NCI-H1092 (cell line): ENCODE measurements around the gene CORO1C.
"Not testable (repeated sequence)": the region's sequence is repeated elsewhere in the genome, so short reads cannot be mapped to it uniquely, and the experiment has no call there.

Experiments
- DNase-seq: peaks from one replicate; lab custom pipeline; 2025; lab: John Stamatoyannopoulos, UW

The CORO1C gene

DNA sequence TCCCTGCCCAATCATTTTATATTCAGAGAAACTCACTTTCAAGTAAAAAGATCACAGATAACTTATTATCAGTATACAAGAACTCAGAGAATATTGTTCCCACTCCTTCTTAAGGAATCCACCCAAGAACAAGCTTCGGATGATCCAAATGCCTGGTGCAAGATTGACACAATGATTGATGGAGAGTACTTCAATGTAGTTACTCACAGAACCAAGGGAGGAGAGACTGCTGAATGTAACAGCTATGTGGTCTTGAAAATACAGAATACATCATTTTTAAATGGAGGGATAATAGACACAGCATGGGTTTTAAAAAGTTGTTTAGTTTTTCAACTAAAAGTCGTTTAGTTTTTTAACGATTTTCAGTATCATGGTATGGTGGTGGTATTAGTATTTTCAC lies 59.3 kb downstream of the CORO1C start:
- DNase-seq, result no peak

DNA sequence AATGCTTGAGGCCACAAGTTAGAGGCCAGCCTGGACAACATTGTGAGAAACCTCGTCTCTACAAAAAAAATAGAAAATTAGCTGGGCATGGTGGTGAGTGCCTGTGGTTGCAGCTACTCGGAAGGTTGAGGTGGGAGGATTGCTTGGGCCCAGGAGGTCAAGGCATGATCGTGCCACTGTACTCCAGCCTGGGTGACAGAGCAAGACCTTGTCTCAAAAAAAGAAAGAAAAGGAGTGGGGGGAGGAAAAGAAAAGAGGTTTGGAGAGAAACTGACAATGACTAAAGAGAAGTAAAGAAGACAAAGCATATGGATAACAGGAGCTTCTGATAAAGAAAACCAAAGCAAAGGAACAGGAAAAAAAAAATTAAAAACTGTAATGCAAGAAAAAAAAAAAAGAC lies 60.2 kb downstream of the CORO1C start:
- DNase-seq, result no peak

DNA sequence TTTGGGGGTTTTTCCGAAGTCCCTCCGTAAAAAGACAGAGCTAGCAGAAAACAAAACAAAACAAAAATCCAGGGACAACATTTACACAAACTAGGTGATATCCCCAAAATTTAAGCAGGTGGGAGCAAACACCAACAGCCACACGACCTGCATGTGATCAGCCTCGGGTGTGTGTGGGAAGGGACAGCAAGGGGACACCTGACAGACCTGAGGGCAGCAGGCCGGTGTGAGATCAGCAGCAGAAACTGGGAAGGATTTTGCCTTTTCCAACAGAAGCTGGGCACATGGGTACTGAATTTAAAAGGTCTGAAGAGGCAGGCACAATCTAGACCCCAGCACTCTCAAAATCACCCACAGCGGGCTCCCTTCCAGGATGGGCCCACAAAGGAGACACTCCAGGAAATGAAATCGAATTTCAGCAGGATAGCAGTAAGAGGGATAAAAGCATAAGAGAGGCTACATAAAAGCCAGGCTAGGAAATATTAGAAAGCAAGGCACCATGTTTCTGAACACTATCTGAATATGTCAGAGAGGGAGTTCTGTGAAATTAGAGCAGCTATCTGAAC lies 61.2 kb downstream of the CORO1C start:
- DNase-seq, result peak; percentile 45

DNA sequence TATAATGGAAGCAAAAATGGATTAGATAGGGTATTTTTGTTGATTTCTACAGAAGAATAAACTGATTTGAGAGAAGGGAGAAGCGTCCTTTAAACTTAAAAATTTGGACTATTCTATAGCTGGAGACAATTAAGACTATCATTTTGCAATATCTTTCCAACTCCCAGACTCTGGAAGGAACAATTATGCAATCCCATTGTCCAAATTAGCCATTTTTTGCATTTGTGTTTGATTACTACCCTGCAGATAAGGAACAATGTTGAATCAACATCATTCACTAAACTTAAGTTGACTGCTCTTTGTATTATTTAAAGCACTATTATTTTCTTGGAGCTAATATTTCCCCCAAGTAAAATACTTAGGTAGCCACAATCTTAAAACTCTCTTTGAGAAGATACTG lies 62.8 kb downstream of the CORO1C start:
- no peak for DNase-seq

DNA sequence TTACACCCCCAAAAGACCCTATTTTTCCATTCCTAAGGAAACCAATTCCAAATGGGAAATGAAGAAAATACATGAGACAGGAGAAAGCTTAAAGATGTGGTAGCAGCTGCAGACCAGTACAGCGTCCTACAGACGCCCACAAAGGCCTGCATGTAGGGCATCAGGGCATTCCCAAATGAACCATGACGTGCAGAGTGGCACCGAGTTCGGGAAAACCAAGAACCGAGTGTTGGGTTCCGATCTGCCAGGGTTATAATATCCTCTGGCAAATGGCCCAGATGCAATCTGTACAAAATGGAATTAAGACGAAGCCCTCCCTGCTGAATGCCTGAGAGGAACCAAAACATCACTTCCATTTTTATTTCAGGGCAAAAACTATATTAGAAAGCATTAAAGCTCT lies 63.3 kb downstream of the CORO1C start:
- peak; percentile 16 for DNase-seq

DNA sequence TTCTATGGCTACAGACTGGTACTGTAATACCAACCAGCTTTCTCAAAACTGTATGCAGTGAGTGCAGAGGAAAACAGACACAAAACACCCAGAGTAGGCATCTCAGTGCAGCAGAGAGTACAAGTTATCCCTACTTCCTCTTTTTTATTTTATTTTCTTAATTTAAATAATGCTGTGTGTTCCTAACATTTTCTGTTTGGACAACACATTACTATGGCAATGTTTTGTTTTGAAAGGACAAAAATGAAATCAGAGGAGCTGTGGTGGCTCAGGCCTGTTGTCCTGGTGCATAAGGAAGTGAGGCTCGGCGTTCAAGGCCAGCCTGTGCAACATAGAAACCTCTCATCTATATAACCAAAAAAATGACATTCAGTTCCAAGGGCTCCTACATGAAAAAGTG lies 64.0 kb downstream of the CORO1C start:
- no peak for DNase-seq

DNA sequence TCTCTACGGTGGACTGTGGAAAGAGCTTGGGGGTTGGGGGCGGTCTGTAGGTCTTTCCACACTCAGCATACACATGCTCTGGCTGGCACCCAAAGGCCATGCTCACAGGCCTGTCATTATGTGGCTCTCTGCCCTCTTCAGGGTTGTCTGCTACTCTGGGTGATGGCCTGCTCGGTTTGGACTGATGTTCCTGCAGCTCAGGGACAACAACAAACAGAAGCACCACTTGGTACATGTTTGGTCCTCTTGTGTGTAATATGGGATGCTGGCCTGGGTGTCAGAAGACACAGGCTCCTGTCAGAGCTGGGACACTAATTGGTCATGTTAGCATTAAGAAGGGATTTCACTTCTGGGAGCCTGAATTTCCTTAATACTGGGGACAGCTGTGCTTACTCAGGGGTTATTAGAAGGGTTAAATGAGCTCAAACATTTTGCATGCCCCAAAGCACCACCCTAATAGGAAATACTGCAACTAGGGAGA lies 64.9 kb downstream of the CORO1C start:
- no peak for DNase-seq

DNA sequence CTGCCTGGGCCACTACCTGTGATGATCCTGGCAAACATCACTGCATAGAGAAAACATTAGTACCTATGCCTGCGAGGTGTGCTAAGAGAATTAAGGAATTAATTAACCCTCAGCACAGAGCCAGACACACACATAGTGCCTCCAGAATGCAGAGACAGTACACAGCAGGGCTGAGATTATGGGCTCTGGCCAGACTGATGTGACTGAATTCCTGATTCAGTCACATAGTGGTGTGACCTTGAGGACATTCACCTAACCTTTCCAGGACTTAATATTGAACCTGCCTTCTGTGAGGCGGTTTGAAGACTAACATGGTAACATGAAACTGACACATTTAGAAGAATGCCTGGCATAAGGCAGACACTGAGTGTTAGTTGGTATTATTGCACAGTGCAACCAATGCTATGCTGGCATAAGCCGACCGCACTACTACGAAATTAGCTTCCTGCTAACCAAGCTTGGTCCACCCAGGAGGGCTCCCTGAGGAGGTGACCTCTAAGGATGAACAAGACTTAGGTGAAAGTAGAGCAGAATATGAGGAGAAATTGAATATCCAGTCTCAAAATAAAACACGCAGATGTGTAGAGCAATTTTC lies 65.6 kb downstream of the CORO1C start:
- DNase-seq, result no peak

DNA sequence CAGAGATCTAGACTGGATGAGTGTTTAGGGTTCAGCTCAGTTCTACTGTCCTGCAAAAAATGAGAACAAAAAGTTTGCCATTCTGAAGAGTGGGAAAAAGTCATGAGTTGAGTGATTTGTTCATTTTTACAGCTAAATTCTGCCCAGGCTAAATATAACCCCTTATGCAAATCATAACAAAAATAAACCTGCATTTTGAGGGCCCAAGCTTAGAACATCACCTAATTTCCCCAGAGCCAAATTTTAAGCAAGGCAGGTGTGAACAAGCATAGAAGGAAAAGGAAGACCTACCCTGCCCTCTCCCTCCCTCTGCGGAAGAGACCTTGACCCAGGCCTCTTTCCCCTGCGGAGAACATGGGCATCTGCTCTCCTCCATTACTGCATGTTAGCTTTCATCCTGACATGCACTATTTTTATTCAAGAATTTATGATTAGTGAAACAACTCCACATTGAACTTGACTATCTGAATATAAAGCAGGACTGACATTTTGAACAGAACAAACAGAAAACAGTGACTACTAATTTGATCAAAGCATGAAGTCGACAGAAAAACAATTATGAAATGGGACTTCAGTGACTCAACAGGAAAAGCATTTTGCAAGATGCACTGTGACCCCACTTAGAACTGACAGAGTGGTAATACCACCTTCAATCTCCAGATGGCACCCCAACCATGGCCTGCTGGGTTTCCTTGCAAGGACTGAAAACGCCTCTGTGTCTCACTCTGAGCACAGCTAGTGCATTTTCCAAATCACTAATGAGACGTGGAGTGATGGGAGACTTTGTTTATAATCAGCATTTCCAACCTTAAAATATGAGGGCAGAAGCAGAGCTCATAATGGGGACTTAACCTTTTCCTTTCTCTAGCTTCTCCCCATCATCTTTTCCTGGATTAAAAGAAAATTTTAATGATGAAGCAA lies 66.7 kb downstream of the CORO1C start:
- peak; percentile 63 for DNase-seq

DNA sequence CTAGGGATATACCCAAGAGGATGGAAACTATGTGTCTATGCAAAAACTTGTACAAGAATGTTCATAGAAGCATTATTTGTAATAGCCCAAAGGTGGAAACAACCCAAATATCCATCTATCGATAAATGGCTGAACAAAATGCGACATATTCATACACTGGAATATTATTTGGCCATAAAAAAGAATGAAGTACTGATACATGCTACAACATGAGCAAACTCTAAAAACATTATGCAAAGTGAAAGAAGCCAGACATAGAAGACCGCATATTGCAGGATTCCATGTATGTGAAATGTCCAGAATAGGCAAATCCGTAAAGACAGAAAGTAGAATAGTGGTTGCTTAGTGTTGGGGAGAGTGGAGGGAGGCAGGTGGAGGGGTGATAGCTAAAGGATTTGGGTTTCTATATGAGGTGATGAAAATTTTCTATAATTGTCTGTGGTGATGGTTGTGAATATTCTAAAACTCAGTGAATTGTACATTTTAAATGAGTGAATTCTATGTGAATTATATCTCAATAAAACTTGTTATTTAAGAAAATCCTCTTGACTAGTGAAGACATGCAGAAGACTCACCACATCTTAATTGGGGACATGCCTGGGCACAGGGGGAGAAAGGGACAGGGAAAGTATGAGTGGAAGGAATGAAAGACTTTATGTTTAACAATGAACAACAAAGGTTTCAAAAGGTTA lies 67.8 kb downstream of the CORO1C start:
- DNase-seq, result no peak

DNA sequence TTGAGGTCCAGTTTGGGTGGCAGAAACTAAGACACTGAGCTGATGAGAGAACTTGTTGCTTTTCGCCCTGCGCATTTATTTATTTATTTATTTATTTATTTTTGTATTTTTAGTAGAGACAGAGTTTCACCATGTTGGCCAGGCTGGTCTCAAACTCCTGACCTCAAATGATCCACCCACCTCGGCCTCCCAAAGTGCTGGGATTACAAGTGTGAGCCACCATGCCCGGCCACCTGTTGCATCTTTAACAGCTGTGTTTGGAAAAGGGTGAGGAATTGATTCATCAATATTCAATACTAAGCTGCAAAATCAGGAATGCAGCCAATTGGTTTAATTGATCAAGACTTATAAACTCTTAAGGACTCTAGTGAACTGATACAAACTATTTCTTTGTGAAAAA lies 73.2 kb downstream of the CORO1C start:
- DNase-seq, result not testable (repeated sequence)

DNA sequence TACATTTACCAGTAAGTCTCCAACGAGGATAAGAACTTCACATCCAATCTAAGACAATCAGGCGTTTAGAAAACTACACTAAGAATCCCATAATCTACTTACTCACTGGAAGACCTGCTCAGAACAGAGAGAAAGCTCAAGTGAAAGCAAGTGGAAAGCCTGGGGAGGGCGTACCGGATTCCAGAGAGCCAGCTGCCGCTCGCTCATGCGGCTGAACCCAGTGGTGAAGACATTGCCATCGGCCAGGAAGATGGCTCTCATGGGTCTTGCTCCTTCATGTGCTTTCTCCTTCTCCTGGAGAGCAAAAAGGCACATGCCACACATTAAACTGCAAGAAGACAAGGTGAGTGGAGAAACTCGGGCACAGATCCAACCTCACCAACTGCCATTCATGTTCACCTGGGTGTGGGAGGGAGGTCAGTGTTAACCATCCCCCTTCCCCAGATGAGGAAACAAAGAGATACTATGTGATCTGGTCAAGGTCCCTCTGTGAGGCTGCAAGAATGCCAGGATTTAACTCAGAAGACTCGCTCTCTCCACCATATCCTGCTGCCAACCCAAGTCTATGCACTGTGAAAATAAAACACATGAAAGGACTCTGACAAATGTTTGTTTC lies 74.1 kb downstream of the CORO1C start:
- no peak for DNase-seq

DNA sequence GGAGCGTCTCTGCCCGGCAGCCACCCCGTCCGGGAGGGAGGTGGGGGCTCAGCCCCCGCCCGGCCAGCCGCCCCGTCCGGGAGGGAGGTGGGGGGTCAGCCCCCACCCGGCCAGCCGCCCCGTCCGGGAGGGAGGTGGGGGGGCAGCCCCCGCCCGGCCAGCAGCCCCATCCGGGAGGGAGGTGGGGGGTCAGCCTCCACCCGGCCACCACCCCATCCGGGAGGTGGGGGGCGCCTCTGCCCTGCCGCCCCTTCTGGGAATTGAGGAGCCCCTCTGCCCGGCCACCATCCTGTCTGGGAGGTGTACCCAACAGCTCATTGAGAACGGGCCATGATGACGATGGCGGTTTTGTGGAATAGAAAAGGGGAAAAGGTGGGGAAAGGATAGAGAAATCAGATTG lies 75.1 kb downstream of the CORO1C start:
- DNase-seq, result not testable (repeated sequence)

DNA sequence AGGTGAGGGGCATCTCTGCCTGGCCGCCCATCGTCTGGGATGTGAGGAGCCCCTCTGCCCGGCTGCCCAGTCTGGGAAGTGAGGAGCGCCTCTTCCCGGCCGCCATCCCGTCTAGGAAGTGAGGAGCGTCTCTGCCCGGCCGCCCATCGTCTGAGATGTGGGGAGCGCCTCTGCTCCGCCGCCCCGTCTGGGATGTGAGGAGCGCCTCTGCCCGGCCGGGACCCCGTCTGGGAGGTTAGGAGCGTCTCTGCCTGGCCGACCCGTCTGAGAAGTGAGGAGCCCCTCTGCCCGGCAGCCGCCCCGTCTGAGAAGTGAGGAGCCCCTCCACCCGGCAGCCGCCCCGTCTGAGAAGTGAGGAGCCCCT lies 75.5 kb downstream of the CORO1C start:
- not testable (repeated sequence) for DNase-seq

DNA sequence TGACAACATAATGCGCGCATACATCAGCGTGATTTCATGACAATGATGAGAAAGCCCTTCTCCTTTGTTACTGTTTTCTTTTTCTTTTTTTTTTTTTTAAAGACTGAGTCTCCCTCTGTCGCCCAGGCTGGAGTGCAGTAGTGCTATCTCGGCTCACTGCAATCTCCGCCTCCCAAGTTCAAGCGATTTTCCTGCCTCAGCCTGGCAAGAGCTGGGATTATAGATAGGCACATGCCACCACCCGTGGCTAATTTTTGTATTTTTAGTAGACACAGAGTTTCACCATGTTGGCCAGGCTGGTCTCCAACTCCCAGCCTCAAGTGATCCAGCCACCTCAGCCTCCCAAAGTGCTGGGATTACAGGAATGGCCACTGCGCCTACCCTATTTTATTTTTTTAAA lies 76.7 kb downstream of the CORO1C start:
- not testable (repeated sequence) for DNase-seq

DNA sequence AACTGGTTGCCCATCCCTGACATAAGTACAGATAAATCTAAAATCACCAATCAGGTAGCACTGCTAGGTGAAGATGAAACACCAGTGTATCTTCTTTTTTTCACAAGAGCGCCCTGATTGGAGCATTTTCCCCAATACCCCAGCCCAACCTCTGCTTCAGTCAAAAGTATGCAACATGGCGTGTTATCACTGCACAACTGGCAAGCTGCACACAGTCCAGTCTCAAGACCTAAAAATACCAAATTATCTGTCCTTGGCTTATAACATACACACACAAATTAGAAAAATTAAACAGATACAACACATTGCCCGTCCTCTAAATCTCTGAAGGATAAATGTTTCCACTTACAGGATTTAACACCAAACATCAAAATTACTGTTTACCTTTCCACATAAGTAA lies 77.4 kb downstream of the CORO1C start:
- DNase-seq, result no peak

DNA sequence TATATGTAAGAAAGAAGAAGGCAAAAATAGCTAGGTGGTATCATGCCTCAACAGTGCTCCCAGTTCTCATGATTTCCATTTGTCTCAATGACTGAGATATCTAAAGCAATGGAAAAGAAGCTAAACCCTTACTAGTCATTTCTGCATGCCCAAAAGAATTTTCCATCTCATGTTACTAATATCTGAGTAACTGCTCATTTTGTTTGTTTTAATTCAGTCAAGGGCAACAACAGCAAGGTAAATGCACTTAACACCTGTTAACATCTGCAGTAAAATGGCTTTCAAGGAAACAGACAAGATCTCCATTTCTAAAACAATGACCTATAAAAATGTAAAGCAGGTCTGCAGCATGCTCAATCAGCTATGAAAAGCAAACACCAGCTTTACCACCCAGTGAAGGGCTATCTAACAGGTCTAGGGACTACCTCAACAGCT lies 78.2 kb downstream of the CORO1C start:
- DNase-seq, result no peak

DNA sequence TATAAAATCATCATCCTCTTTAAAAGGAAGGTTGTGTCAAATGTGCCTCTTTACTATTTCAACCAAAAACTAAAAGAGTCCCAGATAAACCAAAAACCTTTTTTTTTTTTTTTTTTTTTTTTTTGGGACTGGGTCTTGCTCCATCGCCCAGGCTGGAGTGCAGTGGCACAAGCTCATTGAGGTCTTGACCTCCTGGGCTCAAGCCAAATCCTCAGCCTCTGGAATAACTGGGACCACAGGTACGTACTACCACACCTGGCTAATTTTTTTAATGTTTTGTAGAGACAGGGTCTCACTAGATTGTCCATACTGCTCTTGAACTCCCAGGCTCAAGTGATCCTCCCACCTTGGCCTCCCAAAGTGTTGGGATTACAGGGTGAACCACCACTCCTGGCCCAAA lies 81.2 kb downstream of the CORO1C start:
- DNase-seq, result no peak

DNA sequence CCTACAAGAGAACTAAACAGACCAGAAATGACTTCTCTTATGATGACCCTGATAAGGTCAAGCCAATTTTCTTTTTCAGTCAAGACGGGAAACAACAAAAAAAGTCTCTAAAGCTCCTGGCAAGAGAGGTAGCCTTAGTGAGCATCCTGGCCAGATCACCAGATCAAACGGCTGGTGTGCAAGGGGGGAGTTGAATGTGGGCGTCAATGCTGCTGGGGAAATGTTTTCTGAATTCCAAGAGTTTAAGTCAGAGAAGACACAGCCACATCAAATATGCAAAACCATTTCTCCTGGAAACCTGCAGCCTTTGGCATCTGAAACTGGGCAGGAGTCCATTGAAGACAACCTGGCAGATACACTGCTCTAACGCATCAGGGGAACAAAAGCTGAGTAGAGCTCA lies 81.6 kb downstream of the CORO1C start:
- DNase-seq, result no peak

DNA sequence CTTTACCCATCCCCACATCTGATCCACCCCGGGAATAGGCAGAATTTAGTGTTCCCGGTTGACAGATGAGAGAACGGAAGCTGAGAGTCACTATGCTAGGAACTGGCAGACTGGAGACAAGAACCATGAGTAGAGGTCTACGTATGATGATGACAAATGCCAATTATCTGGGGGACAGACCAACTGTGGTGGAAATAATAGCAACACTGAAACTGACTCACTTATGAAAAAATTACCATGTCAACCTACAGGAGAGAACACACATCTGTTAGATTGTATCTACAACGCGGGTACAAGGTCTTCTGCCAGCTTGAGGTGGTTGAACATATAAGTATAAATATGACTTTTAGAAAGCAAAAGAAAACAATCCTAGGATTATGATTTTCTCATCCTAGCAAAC lies 82.2 kb downstream of the CORO1C start:
- DNase-seq, result no peak

DNA sequence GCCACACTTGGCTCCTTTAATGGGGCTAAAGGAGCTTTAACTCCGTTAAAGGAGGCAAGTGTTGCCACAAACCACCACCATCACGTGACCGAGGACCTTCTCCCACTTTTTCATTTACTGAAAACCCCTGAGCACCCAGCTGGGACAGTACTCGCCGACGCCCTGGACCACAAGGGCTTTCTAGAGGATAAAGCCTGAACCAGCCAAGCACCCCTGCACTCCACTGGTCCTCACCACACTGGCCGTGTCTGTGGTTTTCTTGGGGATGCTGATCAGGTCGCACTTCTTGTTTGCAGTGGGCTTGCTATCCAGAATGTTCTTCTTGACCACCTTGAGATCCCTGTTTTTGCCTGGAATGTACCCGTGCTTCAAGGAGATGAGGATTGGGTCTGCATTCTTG lies 82.9 kb downstream of the CORO1C start:
- no peak for DNase-seq
